Mesodermal cell (in vitro differentiated cells): Measurements from ENCODE around the gene TRAF3.
"Not testable (repeated sequence)": the region's sequence is repeated elsewhere in the genome, so short reads cannot be mapped to it uniquely, and the experiment has no call there.

ENCODE experiments used
- H3K27ac ChIP-seq: 2 replicates; pipeline ENCODE4 v1.7.0; 2013; ENCODE audit warnings: mild to moderate bottlenecking, low read depth, low read length, moderate library complexity; ENCODE audit not compliant: severe bottlenecking
- H3K36me3 ChIP-seq: 2 replicates; pipeline ENCODE4 v1.7.1; 2013; ENCODE audit warnings: mild to moderate bottlenecking, low read length, moderate library complexity; ENCODE audit not compliant: control insufficient read depth, insufficient read depth
- H3K4me1 ChIP-seq: one replicate; pipeline ENCODE4 v1.7.1; 2013; ENCODE audit warnings: mild to moderate bottlenecking, low read length; ENCODE audit not compliant: insufficient read depth, control insufficient read depth, poor library complexity, severe bottlenecking
- H3K4me3 ChIP-seq: 2 replicates; pipeline ENCODE4 v1.7.0; 2013; ENCODE audit warnings: low read length, control low read depth, mild to moderate bottlenecking; ENCODE audit not compliant: insufficient read depth, poor library complexity, severe bottlenecking; ENCODE audit errors: extremely low read depth
- H3K9me3 ChIP-seq: 2 replicates; pipeline ENCODE4 v1.7.1; 2013; ENCODE audit warnings: mild to moderate bottlenecking, low read length, moderate library complexity; ENCODE audit not compliant: control insufficient read depth
- WGBS, 2 experiments: methylation state at CpG; one replicate each; pipeline ENCODE4 v1.1.5; 2013; ENCODE audit warnings: missing lambda C conversion rate in 2 of 2; ENCODE audit not compliant: insufficient coverage in 2 of 2; 5-methylcytosine and 5-hydroxymethylcytosine counted together

The TRAF3 gene

DNA sequence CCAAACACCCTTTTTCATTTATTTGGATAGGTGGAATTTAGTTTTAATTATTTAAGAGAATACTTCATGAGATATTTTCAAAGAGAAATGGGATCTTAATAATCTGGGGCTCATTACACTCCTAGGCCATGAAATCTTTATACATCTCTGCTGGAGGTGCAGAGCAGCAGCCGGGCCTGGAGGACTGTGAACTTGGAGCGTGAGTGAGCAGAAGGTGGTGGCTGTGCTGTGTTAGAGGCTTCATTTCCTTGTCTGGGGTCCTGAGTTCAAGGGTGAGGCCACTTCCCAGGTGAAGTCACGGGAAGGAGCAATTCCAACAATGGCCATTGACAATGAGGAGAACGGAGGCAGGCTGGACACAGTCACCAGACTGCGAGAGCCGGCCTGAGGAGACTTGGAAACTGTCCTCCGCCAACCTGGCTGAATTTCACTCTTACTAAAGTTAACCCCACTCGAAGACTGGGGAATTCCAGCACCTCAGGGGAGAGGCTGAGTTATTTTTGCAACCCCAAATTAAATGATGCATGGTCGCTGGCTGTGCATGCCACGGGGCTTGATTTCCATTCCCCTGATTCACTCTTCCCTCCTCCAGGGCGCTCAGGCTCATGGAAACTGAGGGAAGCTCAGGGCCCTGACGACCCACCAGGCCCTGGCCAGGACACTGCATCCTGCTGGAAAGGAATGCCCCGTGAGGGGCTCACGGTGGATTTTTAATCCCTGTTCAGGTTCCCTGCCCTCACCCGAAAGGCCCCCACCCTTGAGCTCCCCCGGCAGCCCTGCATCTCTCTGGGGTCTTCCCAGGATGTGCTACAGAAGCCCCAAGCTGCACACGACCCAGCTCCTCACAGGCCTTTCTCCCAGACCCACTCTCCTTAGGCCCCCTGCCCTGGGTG lies 22.6 kb upstream of the TRAF3 start:
- Histone ChIP-seq H3K4me3 (no peak overlapping the region), H3K27ac (no peak overlapping the region), H3K36me3 (peaks cover 10% of the 10 kb centered on the region), H3K4me1 (no peaks in the 10 kb centered on the region), H3K9me3 (no peaks in the 10 kb centered on the region)
- 93 to 95% methylated on average over 14 to 16 of the region's 17 CpGs for WGBS, 2 experiments

DNA sequence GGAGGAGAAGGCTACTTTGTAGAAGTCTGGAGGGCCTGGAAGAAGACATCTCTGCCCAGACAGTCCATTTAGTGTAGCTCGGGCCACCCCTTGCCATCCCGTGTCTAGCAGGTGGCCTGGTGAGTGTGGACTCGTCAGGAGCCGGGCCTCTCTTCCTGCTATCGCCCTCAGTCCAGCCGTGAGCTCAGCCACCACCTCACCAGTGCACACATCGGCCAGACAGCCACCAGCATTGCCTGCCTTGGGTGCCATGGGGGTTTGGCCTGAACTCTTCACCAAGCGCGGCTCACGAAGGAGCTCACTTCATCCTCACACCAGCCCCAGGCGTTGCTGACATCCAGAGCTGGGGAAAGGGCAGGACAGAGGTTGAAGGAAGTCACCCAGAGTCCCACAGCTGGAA lies 19.6 kb upstream of the TRAF3 start:
- no peak overlapping the region for H3K4me3 ChIP-seq
- H3K27ac ChIP-seq: no peak overlapping the region
- H3K9me3 ChIP-seq: no peaks in the 10 kb centered on the region
- H3K36me3 ChIP-seq: peaks cover 10% of the 10 kb centered on the region
- 91 to 96% methylated on average over 7 to 10 of the region's 11 CpGs for WGBS, 2 experiments
- H3K4me1 ChIP-seq: no peaks in the 10 kb centered on the region

DNA sequence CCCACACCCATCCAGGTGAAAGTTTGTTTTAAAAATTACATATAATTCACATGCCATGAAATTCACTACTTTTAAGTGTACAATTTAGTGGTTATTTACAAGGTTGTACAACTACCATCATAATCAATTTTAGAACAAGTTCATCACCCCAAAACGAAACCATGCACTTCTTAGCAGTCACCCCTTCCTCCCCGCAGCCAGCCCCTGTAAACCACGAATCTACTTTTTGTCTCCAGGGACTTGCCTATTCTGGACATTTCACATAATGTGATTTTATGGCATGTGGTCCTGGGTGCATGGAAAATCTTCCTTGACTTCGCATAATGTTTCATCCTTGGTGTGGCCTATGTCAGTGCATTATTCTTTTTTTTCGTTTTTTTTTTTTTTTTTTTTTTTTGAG lies 19.2 kb upstream of the TRAF3 start:
- H3K4me3 ChIP-seq: no peak overlapping the region
- no peaks in the 10 kb centered on the region for H3K9me3 ChIP-seq
- H3K36me3 ChIP-seq: peaks cover 10% of the 10 kb centered on the region
- WGBS, 2 experiments: 100% methylated on average over 1 of the region's 5 CpGs; no CpG with 5 or more reads in 1 of the 2 experiments
- H3K27ac ChIP-seq: no peak overlapping the region
- no peaks in the 10 kb centered on the region for H3K4me1 ChIP-seq

DNA sequence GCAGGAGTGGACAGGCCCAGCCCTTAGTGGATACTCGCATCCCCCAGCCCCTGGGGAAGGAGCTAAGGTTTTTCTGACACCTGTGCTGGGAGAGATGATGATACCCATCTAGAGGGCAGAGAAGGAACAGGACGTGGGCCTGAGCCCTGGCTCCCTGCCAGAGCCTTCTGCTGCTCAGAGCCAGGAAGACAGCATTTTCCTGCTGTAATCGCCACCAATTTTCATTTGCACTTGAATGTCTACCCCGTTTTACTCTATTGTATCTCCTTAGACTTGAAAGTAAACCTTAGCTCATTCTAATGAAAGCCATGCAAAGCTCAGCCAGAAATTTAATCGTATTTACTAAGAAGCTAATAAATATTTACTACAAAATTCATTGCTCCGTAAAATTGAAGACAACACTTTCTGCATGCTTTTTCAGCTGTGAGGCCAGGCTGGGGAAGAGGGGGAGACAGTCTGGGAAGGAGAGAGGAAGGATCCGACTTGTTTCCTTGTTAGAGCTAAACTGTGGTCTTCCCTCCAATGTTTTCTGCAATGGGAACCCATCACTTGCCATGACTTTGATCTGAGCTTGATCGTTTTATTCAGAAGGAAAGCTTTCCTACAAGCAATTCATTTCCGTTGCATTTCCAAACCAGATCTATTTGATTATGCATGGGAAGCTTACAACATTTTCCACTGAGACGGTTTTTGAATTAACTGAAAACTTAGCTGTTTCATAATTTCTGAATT lies 17.6 kb upstream of the TRAF3 start:
- 57 to 63% methylated on average over 7 to 8 of the region's 10 CpGs for WGBS, 2 experiments
- H3K4me1 ChIP-seq: no peaks in the 10 kb centered on the region
- no peak overlapping the region for H3K4me3 ChIP-seq
- H3K9me3 ChIP-seq: no peaks in the 10 kb centered on the region
- H3K27ac ChIP-seq: no peak overlapping the region
- no peaks in the 10 kb centered on the region for H3K36me3 ChIP-seq

DNA sequence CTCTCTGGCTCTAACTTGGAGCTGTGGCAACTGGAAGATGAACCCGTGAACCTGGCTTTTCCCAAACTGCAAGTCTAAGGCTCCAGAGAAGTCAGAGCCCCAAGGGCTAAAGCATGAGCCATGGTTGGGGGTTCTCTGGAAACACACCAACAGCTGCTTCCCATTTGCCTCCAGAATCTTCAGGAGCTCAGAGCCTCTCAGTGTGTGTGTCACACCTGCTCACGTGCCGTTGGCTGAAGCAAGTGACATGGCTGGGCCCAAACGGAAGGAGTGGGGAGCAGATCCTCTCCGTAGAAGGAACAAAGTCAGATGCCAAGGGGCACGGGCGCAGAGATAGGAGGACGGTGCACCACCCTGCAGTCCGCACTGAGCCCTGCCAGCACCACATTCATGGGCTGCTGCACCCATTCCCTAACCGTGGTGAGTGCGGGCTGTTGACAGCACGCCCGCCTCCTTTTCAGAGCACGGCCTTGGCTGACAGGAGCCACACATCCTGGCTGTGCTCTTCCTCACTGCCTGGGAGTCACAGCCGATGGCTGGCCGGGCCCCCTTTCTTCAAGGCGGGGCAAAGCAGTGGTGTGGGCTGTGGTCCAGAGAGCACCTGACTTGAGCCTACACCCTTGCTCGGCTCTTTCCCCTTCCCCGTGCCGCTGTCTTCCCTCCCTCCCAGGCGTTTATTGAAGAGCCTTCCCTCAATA lies 16.6 kb upstream of the TRAF3 start:
- H3K4me3 ChIP-seq: no peak overlapping the region
- H3K4me1 ChIP-seq: no peaks in the 10 kb centered on the region
- H3K9me3 ChIP-seq: no peaks in the 10 kb centered on the region
- H3K36me3 ChIP-seq: no peaks in the 10 kb centered on the region
- WGBS, 2 experiments: 62 to 65% methylated on average over 16 to 19 of the region's 21 CpGs
- no peak overlapping the region for H3K27ac ChIP-seq

DNA sequence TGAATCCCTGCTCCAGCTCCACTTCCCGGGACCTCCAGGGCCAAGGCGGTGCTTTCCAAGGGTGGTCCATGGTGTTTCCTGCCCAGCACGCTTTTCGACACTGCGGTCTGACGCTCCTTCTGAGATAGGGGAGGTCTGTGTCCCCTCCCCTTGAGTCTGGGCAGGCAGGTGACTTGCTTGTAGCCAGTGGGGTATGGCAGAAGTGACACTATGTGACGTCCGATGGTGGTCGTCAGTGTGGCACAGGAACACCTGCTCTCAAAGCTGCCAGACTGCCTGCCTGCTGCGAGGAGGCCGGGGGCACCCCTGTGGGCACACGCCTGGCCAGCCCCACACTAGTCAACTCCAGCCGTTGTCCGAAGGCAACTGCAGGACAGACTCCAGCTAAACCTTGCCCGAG lies 16.0 kb upstream of the TRAF3 start:
- no peaks in the 10 kb centered on the region for H3K4me1 ChIP-seq
- no peak overlapping the region for H3K27ac ChIP-seq
- H3K4me3 ChIP-seq: no peak overlapping the region
- no peaks in the 10 kb centered on the region for H3K9me3 ChIP-seq
- WGBS, 2 experiments: 84 to 85% methylated on average over 11 to 15 of the region's 15 CpGs
- no peaks in the 10 kb centered on the region for H3K36me3 ChIP-seq

DNA sequence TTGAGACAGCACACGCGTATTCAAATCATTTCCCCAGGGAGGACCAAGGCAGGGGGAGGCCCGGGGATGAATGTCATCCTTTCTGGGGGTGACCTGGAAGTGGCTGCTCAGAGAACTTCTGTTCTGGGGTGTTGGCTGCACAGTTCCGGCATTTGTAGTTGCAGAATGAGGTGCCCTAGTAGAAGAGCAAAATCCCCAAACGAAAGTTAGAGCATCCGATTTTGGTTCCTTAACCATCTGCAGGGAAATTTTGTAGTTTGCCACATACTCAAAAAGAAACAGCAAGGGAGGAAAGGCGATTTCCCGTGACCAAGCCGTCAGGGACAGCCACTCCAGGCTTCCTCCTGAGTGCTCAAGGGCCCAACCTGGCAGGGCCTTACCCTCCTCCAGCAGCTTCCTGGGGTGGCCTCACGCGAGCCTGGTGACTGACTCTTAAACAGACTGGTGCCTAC lies 13.0 kb upstream of the TRAF3 start:
- no peak overlapping the region for H3K4me3 ChIP-seq
- H3K36me3 ChIP-seq: no peaks in the 10 kb centered on the region
- WGBS, 2 experiments: 84 to 86% methylated on average over 11 of the region's 11 CpGs
- H3K9me3 ChIP-seq: no peaks in the 10 kb centered on the region
- H3K27ac ChIP-seq: no peak overlapping the region
- H3K4me1 ChIP-seq: no peaks in the 10 kb centered on the region

DNA sequence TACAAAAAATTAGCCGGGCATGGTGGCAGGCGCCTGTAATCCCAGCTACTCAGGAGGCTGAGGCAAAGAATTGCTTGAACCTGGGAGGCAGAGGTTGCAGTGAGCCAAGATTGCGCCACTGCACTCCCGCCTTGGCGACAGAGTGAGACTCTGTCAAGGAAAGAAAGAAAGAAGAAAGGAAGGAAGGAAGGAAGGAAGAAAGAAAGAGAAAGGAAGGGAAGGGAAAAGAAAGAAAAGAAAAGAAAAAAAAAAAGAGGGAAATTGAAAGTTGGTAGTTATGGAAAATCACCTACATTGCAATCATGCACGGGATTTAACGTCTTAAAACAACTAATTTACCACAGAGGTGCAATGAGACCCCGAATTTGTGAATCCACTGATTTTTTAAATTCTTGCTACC lies 11.5 kb upstream of the TRAF3 start:
- WGBS, 2 experiments: 80 to 95% methylated on average over 7 to 8 of the region's 8 CpGs
- H3K9me3 ChIP-seq, H3K36me3 ChIP-seq, H3K4me1 ChIP-seq, H3K27ac ChIP-seq, H3K4me3 ChIP-seq: not testable (repeated sequence)

DNA sequence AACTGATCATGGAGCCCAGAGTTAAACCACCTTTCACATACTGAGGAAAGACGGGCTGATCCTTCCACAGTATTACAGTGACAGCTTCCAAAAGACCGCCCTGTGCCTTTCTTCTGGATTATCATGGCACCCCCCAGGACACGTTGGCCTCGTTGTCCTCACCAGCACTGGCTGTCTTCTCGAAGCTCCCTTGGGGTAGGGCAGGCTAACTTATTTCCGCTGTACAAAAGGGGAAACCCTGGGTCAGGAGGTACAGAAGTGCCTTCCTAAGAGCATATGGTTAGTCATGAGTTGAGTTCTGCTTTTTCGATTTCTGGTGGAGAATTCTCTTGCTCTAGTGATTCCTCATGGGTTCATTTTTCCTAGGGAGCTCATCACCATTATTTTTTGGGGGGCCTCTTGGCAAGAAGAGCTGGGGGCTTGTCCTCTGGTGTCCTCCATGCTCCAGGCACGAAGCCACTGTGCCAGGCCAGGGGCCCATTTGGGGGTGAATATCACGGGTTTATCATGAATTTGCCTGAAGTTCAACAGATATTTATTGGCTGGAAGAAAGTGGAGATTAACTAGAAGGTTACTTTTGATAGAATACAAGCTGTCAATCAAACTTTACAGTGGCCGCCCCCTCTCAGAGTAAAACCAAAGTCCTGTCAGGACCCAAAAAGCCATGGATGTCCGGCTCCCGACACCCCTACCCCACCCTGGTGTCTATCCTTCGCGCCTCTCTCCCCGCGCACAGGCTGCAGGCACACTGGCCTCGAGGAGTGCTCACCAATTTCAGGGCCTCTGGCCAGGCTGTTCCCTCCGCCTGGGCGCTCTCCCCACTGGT lies 8.8 kb upstream of the TRAF3 start:
- Histone ChIP-seq H3K36me3 (no peaks in the 10 kb centered on the region), H3K4me1 (no peaks in the 10 kb centered on the region), H3K4me3 (no peak overlapping the region), H3K27ac (no peak overlapping the region), H3K9me3 (no peaks in the 10 kb centered on the region)
- 85 to 94% methylated on average over 16 to 17 of the region's 19 CpGs for WGBS, 2 experiments

DNA sequence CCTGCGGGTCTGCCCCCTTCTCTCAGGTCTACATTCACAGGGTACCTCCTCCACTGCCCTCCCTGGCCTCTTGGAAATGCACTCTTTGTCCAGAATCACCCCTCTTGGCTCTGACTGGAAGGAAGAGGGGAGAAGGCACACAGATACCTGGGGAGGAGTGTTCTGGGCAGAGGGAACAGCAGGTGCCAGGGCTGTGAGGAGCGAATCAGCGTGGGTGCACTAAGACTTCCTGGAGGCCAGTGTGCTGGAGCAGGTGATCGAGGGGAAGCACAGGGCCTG lies 8.3 kb upstream of the TRAF3 start:
- Histone ChIP-seq H3K9me3 (no peaks in the 10 kb centered on the region), H3K36me3 (no peaks in the 10 kb centered on the region), H3K4me3 (no peak overlapping the region), H3K27ac (no peak overlapping the region), H3K4me1 (no peaks in the 10 kb centered on the region)
- WGBS, 2 experiments: 74 to 97% methylated on average over 3 to 4 of the region's 4 CpGs
